Measurements from ENCODE around the gene ABCC11.
"Not testable (repeated sequence)": the region's sequence is repeated elsewhere in the genome, so short reads cannot be mapped to it uniquely, and the experiment has no call there.

ABCC11 gene

DNA sequence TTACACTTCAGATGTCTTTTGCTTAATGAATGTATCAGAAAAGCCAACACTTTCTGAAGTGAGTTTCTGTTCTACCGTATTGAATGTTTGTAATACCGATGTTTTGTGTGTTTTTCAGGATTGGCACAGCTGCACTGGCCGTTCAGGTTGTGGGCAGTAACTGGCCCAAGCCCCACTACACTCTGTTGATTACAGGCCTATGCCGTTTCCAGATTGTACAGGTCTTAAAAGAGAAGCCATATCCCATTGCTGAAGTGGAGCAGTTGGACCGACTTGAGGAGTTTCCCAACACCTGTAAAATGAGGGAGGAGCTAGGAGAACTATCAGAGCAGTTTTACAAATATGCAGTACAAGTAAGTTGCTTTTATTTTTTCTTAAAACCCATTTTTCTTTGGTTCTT, 4.7 kb upstream of the ABCC11 start:
- Histone ChIP-seq H3K4me1 (ENCODE audit: control insufficient read depth in 1 of 2, insufficient read depth in 2 of 2, low read length in 2 of 2) (peaks cover 9 to 16% of the 10 kb centered on the region in 2 donors), H3K27ac (ENCODE audit: low read depth, low read length) (no peak overlapping the region), H3K27me3 (ENCODE audit: control insufficient read depth in 1 of 2, insufficient read depth in 2 of 2, low read length in 2 of 2) (no peaks in the 10 kb centered on the region), H3K9me3 (ENCODE audit: control insufficient read depth in 1 of 2, low read length in 2 of 2) (no peaks in the 10 kb centered on the region), H3K4me3 (ENCODE audit: low read depth in 1 of 2, low read length in 2 of 2) (no peak overlapping the region), H3K36me3 (ENCODE audit: control insufficient read depth in 1 of 2, insufficient read depth in 2 of 2, low read length in 2 of 2) (peaks cover 9 to 31% of the 10 kb centered on the region in 2 donors), H3K9ac (ENCODE audit: low read depth in 1 of 2, low read length in 2 of 2) (no peak overlapping the region)

DNA sequence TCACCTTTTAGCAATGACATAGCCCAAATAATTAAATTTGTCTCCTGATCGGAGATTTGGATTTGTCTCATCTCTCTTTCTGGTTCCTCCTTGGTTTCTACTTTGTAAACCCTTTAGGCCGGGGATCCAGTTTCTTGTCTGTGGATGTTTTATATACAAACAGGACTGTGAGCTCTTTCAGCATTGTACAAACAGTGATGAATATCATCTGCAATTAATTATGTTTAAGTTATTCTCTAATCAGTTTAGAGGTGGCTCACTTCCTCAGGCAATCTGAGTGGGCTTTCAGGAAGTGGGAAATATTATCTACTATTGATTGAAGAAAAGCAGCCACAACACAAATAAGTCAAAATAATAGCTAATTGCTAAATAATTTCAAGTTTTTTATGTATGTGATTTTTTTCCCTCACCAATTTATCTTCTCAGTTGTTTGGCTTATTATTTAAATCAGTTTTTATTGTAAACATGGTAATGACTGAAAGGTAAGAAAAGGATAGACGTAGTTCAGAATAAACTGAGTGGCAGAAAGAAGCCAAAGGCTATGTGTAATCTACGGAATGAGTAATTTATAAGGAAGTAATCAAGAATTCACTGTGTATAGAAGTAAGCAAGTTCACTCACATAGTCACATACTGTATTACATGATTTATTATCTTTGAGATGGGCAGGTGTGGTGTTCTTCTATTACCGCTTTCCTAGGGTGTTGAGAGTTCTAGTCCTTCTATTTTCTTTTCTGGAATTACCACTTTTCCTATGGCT, 3.4 kb upstream of the ABCC11 start:
- Histone ChIP-seq H3K27me3 (ENCODE audit: control insufficient read depth in 1 of 2, insufficient read depth in 2 of 2, low read length in 2 of 2) (no peaks in the 10 kb centered on the region), H3K4me1 (ENCODE audit: control insufficient read depth in 1 of 2, insufficient read depth in 2 of 2, low read length in 2 of 2) (peaks cover 21 to 28% of the 10 kb centered on the region in 2 donors), H3K9ac (ENCODE audit: low read depth in 1 of 2, low read length in 2 of 2) (no peak overlapping the region), H3K9me3 (ENCODE audit: control insufficient read depth in 1 of 2, low read length in 2 of 2) (no peaks in the 10 kb centered on the region), H3K36me3 (ENCODE audit: control insufficient read depth in 1 of 2, insufficient read depth in 2 of 2, low read length in 2 of 2) (peaks cover 9 to 27% of the 10 kb centered on the region in 2 donors), H3K4me3 (ENCODE audit: low read depth in 1 of 2, low read length in 2 of 2) (no peak overlapping the region), H3K27ac (ENCODE audit: low read depth, low read length) (no peak overlapping the region)

DNA sequence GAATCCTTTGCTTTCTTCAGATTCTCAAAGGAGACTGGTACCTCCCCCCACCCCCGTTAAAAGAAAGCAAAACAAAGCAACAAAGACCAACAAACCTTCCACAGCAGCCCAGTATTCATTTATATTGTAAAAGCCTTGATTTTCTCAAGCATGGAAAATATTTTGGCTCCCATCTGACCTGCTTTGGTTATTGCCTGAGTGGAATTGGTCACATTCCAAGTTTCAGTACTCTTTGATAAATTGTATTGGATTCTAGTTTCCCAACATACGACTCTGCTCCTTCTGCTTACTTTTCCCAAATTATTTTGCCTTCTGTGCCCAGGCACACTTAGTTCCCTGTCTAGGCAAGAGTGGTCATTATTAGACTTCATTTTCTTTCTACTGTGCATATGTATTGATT, 1.3 kb downstream of the ABCC11 start:
- H3K4me3 ChIP-seq (ENCODE audit: low read depth in 1 of 2, low read length in 2 of 2) = peak overlapping the region; percentile 38 to 97
- no peaks in the 10 kb centered on the region for H3K9me3 ChIP-seq (ENCODE audit: control insufficient read depth in 1 of 2, low read length in 2 of 2)
- peak overlapping the region; percentile 18 to 97 for H3K9ac ChIP-seq (ENCODE audit: low read depth in 1 of 2, low read length in 2 of 2)
- H3K4me1 ChIP-seq (ENCODE audit: control insufficient read depth in 1 of 2, insufficient read depth in 2 of 2, low read length in 2 of 2) = peaks cover 28 to 32% of the 10 kb centered on the region in 2 donors
- H3K27me3 ChIP-seq (ENCODE audit: control insufficient read depth in 1 of 2, insufficient read depth in 2 of 2, low read length in 2 of 2) = no peaks in the 10 kb centered on the region
- H3K36me3 ChIP-seq (ENCODE audit: control insufficient read depth in 1 of 2, insufficient read depth in 2 of 2, low read length in 2 of 2) = no peaks in the 10 kb centered on the region
- no peak overlapping the region for H3K27ac ChIP-seq (ENCODE audit: low read depth, low read length)

DNA sequence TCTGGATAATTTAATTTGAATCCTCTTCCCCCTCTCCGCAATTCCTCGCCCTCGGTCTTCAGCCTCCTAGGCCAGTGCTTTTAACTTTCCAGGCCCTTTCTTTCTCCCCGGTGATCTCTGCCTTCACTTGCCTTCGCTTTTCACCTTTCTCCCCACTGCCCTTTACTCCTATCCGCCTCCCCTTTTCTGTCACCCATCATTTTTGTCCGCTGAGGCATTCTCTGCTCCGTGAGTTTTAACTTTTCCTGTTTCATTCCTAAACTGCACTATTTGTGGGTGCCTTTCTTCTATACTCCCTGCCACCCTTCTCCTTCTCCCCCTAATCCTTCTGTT, 2.5 kb downstream of the ABCC11 start:
- Histone ChIP-seq H3K36me3 (ENCODE audit: control insufficient read depth in 1 of 2, insufficient read depth in 2 of 2, low read length in 2 of 2) (no peaks in the 10 kb centered on the region), H3K27ac (ENCODE audit: low read depth, low read length) (peak overlapping the region; percentile 92), H3K9ac (ENCODE audit: low read depth in 1 of 2, low read length in 2 of 2) (peak overlapping the region; percentile 97), H3K9me3 (ENCODE audit: control insufficient read depth in 1 of 2, low read length in 2 of 2) (no peaks in the 10 kb centered on the region), H3K4me1 (ENCODE audit: control insufficient read depth in 1 of 2, insufficient read depth in 2 of 2, low read length in 2 of 2) (peaks cover 24 to 32% of the 10 kb centered on the region in 2 donors), H3K27me3 (ENCODE audit: control insufficient read depth in 1 of 2, insufficient read depth in 2 of 2, low read length in 2 of 2) (no peaks in the 10 kb centered on the region), H3K4me3 (ENCODE audit: low read depth in 1 of 2, low read length in 2 of 2) (peak overlapping the region; percentile 97 to 98)

DNA sequence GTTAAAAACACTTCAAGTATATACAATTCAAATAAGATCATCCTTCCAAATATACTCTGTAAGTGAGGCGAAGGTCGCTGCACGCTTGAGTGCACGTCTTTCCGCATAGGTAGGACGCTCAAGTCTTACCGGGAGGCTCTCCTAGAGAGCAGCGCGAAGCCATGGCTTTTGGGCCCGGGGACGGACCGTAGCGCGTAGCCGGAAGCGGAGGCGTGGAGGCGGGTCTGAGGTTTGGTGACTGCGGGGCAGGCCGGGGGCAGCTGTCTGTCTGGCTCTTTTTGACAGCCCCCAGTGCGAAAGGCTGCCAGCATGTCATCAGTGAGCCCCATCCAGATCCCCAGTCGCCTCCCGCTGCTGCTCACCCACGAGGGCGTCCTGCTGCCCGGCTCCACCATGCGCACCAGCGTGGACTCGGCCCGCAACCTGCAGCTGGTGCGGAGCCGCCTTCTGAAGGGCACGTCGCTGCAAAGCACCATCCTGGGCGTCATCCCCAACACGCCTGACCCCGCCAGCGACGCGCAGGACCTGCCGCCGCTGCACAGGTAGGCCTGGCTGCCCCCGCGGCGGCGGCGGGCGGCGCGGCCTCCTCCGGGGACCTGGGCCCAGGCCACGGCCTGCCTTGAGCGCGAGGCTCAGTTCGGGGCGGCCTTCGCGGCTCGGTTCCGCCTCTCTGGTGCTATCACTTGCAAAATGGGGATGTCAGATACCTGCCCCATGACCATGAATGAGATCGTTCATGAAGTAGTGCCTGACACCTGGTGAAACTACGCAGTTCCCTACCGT, 3.1 kb downstream of the ABCC11 start, which contains the start of gene LONP2:
Gene LONP2 (plus strand): TSS at position 221 of the 783 bp plus-strand sequence. CDS start 89 bp downstream, at position 310.
- Histone ChIP-seq H3K36me3 (ENCODE audit: control insufficient read depth in 1 of 2, insufficient read depth in 2 of 2, low read length in 2 of 2) (no peaks in the 10 kb centered on the region), H3K9me3 (ENCODE audit: control insufficient read depth in 1 of 2, low read length in 2 of 2) (no peaks in the 10 kb centered on the region), H3K9ac (ENCODE audit: low read depth in 1 of 2, low read length in 2 of 2) (peak within 1 kb of the TSS; percentile 97), H3K27me3 (ENCODE audit: control insufficient read depth in 1 of 2, insufficient read depth in 2 of 2, low read length in 2 of 2) (no peaks in the 10 kb centered on the region), H3K4me3 (ENCODE audit: low read depth in 1 of 2, low read length in 2 of 2) (peak within 1 kb of the TSS; percentile 97 to 98), H3K4me1 (ENCODE audit: control insufficient read depth in 1 of 2, insufficient read depth in 2 of 2, low read length in 2 of 2) (peaks cover 24 to 32% of the 10 kb centered on the region in 2 donors), H3K27ac (ENCODE audit: low read depth, low read length) (peak within 1 kb of the TSS; percentile 92)

DNA sequence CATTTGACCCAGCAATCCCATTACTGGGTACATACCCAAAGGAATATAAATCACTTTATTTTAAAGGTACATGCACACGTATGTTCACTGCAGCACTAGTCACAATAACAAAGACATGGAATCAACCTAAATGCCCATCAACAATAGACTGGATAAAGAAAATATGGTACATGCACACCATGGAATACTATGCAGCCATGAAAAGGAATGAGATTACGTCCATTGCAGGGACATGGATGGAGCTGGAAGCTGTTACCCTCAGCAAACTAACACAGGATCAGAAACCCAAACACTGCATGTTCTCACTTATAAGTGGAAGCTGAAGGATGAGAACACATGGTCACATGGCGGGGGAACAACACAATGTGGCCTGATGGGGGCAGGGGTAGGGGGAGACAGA, 7.2 kb downstream of the ABCC11 start:
- not testable (repeated sequence) for H3K9ac ChIP-seq (ENCODE audit: low read depth in 1 of 2, low read length in 2 of 2); H3K36me3 ChIP-seq (ENCODE audit: control insufficient read depth in 1 of 2, insufficient read depth in 2 of 2, low read length in 2 of 2); H3K27ac ChIP-seq (ENCODE audit: low read depth, low read length); H3K9me3 ChIP-seq (ENCODE audit: control insufficient read depth in 1 of 2, low read length in 2 of 2); H3K4me3 ChIP-seq (ENCODE audit: low read depth in 1 of 2, low read length in 2 of 2); H3K27me3 ChIP-seq (ENCODE audit: control insufficient read depth in 1 of 2, insufficient read depth in 2 of 2, low read length in 2 of 2)
- peaks cover 20 to 23% of the 10 kb centered on the region in 2 donors for H3K4me1 ChIP-seq (ENCODE audit: control insufficient read depth in 1 of 2, insufficient read depth in 2 of 2, low read length in 2 of 2)

DNA sequence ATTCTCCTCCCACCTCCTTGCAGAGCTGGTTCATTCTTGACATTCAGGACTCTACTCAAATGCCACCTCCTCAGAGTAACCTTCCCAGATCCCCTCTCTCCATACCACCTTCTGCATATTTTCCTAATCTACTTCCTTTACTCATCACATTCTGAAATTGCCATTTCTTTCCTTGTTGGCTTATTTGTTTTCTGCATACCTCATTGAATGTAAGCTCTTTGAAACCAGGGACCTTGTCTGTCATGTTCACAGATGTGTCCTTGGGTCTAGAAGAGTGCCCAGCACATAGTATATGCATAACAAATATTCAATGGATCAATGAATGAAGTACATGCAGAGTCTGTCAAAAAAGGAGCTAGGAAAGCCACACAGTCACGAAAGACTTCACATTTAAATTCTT, 11.1 kb downstream of the ABCC11 start:
- no peak overlapping the region for H3K27ac ChIP-seq (ENCODE audit: low read depth, low read length)
- H3K27me3 ChIP-seq (ENCODE audit: control insufficient read depth in 1 of 2, insufficient read depth in 2 of 2, low read length in 2 of 2) = no peaks in the 10 kb centered on the region
- H3K4me1 ChIP-seq (ENCODE audit: control insufficient read depth in 1 of 2, insufficient read depth in 2 of 2, low read length in 2 of 2) = peaks cover 14 to 21% of the 10 kb centered on the region in 2 donors
- H3K4me3 ChIP-seq (ENCODE audit: low read depth in 1 of 2, low read length in 2 of 2) = no peak overlapping the region
- H3K9ac ChIP-seq (ENCODE audit: low read depth in 1 of 2, low read length in 2 of 2) = no peak overlapping the region
- H3K9me3 ChIP-seq (ENCODE audit: control insufficient read depth in 1 of 2, low read length in 2 of 2) = no peaks in the 10 kb centered on the region
- H3K36me3 ChIP-seq (ENCODE audit: control insufficient read depth in 1 of 2, insufficient read depth in 2 of 2, low read length in 2 of 2) = no peaks in the 10 kb centered on the region

DNA sequence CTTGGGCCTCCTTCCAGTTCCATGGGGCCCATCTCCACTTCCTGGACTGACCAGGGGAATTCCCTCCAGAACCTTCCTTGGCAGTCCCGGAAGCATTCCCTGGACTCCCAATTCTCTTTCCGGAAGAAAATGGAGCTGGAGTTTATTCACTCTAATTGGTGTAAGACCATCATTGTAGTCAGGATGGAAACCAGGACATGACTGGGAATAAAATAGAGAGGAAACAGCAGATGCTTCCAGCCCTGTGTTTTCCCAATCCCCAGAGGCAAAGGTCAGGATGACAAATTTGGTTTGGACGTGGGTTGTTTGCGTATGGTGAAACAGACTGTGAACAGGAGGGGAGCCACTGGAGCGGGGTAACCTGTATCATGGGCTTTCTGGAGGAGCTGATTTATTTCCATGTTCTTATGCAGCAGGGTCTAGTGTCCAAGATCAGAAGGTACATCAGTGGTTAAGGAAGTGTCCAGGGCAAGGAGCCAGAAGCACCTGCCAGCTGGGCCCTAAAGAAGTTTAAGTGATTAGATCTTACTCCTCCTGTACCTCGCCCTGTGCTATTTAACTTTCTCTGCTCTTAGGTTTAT, 11.7 kb downstream of the ABCC11 start:
- peaks cover 14 to 21% of the 10 kb centered on the region in 2 donors for H3K4me1 ChIP-seq (ENCODE audit: control insufficient read depth in 1 of 2, insufficient read depth in 2 of 2, low read length in 2 of 2)
- no peaks in the 10 kb centered on the region for H3K27me3 ChIP-seq (ENCODE audit: control insufficient read depth in 1 of 2, insufficient read depth in 2 of 2, low read length in 2 of 2)
- no peak overlapping the region for H3K4me3 ChIP-seq (ENCODE audit: low read depth in 1 of 2, low read length in 2 of 2)
- no peak overlapping the region for H3K27ac ChIP-seq (ENCODE audit: low read depth, low read length)
- no peaks in the 10 kb centered on the region for H3K36me3 ChIP-seq (ENCODE audit: control insufficient read depth in 1 of 2, insufficient read depth in 2 of 2, low read length in 2 of 2)
- no peaks in the 10 kb centered on the region for H3K9me3 ChIP-seq (ENCODE audit: control insufficient read depth in 1 of 2, low read length in 2 of 2)
- H3K9ac ChIP-seq (ENCODE audit: low read depth in 1 of 2, low read length in 2 of 2) = no peak overlapping the region

DNA sequence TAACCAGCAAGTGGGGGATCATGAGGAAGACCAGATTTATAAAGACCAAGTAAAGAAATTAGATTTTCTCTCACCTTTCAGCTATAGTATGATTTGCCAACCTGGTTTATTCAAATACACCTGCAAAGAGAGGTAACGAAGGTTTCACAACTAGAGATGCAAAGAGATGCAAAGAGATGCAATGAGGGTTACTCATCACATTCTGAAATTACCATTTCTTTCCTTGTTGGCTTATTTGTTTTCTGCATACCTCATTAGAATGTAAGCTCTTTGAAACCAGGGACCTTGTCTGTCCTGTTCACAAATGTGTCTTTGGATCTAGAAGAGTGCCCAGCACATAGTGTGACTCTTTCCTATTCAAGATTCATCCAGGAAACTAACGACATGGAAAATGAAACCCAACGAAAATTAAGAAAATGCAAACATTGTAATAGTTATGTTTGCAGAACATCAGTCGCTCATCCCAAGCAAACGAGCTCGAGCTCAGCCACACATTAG, 12.2 kb downstream of the ABCC11 start:
- no peak overlapping the region for H3K9ac ChIP-seq (ENCODE audit: low read depth in 1 of 2, low read length in 2 of 2)
- no peaks in the 10 kb centered on the region for H3K27me3 ChIP-seq (ENCODE audit: control insufficient read depth in 1 of 2, insufficient read depth in 2 of 2, low read length in 2 of 2)
- H3K4me3 ChIP-seq (ENCODE audit: low read depth in 1 of 2, low read length in 2 of 2) = no peak overlapping the region
- no peak overlapping the region for H3K27ac ChIP-seq (ENCODE audit: low read depth, low read length)
- peaks cover 14 to 21% of the 10 kb centered on the region in 2 donors for H3K4me1 ChIP-seq (ENCODE audit: control insufficient read depth in 1 of 2, insufficient read depth in 2 of 2, low read length in 2 of 2)
- no peaks in the 10 kb centered on the region for H3K9me3 ChIP-seq (ENCODE audit: control insufficient read depth in 1 of 2, low read length in 2 of 2)
- no peaks in the 10 kb centered on the region for H3K36me3 ChIP-seq (ENCODE audit: control insufficient read depth in 1 of 2, insufficient read depth in 2 of 2, low read length in 2 of 2)

DNA sequence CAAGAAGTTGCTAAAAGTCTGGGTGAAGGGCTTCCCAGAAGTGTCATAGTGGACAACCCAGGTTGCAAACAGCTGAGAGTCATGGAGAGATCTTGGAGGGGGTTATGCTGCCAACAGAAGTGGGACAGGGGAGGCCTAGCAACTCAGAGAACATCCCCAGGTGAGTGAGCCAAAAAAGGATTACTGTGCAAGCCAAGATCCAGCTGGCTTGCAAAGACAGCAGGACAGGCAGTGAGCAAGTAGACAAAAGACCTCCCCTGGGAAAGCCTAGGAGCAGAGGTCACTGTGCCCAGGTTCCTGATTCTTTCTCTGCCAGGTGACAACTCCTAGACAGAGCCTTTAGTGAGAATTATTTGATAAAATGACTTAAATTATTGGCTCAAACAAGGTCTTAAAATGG, 12.7 kb downstream of the ABCC11 start:
- no peak overlapping the region for H3K9ac ChIP-seq (ENCODE audit: low read depth in 1 of 2, low read length in 2 of 2)
- no peaks in the 10 kb centered on the region for H3K27me3 ChIP-seq (ENCODE audit: control insufficient read depth in 1 of 2, insufficient read depth in 2 of 2, low read length in 2 of 2)
- H3K27ac ChIP-seq (ENCODE audit: low read depth, low read length) = no peak overlapping the region
- H3K4me3 ChIP-seq (ENCODE audit: low read depth in 1 of 2, low read length in 2 of 2) = no peak overlapping the region
- no peaks in the 10 kb centered on the region for H3K9me3 ChIP-seq (ENCODE audit: control insufficient read depth in 1 of 2, low read length in 2 of 2)
- no peaks in the 10 kb centered on the region for H3K36me3 ChIP-seq (ENCODE audit: control insufficient read depth in 1 of 2, insufficient read depth in 2 of 2, low read length in 2 of 2)
- H3K4me1 ChIP-seq (ENCODE audit: control insufficient read depth in 1 of 2, insufficient read depth in 2 of 2, low read length in 2 of 2) = peaks cover 14 to 21% of the 10 kb centered on the region in 2 donors
